Uterus (tissue), 4 donors: Measurements from ENCODE around the gene KCNC1. TPM values are rescaled to one million over a fixed set of nuclear protein-coding genes. Genes with fewer than 3 reads are reported as not detected.

Experiments
- DNase-seq, 2 donors: peaks; one replicate each; pipeline ENCODE4 v3.0.0-alpha.2; 2019 to 2020
- H3K27ac ChIP-seq, 2 donors: fragments of 200-600 bp; sonication (generic); 1 replicate in 1 of 2; 2 replicates in 1 of 2; pipeline ENCODE4 v1.5.1; 2016 to 2018
- H3K27me3 ChIP-seq, 2 donors: fragments of 200-600 bp; sonication (generic); one replicate each; pipeline ENCODE4 v1.5.1; 2018 to 2019; ENCODE audit warnings: control low read depth in 1 of 2
- H3K36me3 ChIP-seq, 2 donors: fragments of 200-600 bp; sonication (generic); one replicate each; pipeline ENCODE4 v1.5.1; 2019; ENCODE audit warnings: control low read depth in 1 of 2
- H3K4me1 ChIP-seq, 2 donors: fragments of 200-600 bp; sonication (generic); one replicate each; pipeline ENCODE4 v1.5.1; 2018 to 2019; ENCODE audit warnings: control low read depth in 1 of 2
- H3K4me3 ChIP-seq, 2 donors: fragments of 200-600 bp; sonication (generic); 1 replicate in 1 of 2; 2 replicates in 1 of 2; pipeline ENCODE4 v1.5.1; 2018 to 2019; ENCODE audit warnings: mild to moderate bottlenecking in 1 of 2
- H3K9me3 ChIP-seq, 2 donors: fragments of 200-600 bp; sonication (generic); one replicate each; pipeline ENCODE4 v1.5.1; 2019; ENCODE audit warnings: control low read depth in 1 of 2
- POLR2A ChIP-seq, 2 donors: fragments of 450-650 bp; IDR thresholded peaks; one replicate each; pipeline ENCODE4 v1.6.1; 2016; ENCODE audit warnings: antibody characterized with exemption in 2 of 2, mild to moderate bottlenecking in 1 of 2, moderate library complexity in 1 of 2
- intact Hi-C: fragments of 100-400 bp; cut with DNase I; formaldehyde crosslinking; loops from one replicate; pipeline ENCODE4 v1.15.1; 2023; ENCODE audit warnings: low total_unique reads
- total RNA-seq, 4 donors: library from RNA; depleted of rRNA in 3 of 4; stranded (reverse); fragments of >200 nt in 3 of 4; gene quantifications; one replicate each; pipeline versions ENCODE4 v1.1.0 to v1.2.4, GENCODE V29; 2014 to 2023
- TF ChIP-seq, protein P1 (sequence below), 4 experiments: fragments of 200-600 bp in 2 of 4; fragments of 450-650 bp in 2 of 4; sonication (generic) in 2 of 4; IDR thresholded peaks; one replicate each; pipeline ENCODE4 v1.5.1; 2016 to 2019; ENCODE audit warnings: antibody characterized with exemption in 4 of 4, mild to moderate bottlenecking in 2 of 4, moderate library complexity in 1 of 4
- donor health status: DM: yes; HTN: yes; CAD: no.

KCNC1 gene
- total RNA-seq, 4 donors from 2014 or later: 0.41 TPM; not detected in 3

DNA sequence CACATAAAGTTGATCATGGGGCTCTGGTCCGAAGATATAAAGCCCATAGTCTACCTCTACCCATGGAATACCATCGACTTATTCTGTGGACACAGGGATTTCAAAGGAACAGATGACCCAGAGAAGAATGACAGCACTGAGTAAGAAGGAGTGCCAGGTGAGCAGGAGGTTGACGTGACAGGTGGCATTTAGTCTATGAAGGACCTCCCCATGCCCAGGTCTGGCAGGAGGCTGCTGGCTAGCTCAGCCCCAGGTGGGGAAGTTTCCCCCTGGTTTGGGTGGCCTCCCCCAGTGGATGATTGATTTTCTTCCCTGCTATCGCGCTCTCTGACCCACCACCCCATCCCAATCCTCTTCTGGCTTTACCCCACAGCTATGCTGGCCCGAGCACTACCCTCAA is 39.1 kb downstream of the KCNC1 start:
- H3K27ac ChIP-seq: no peak overlapping the region
- H3K36me3 ChIP-seq: no peaks in the 10 kb centered on the region
- intact Hi-C loops: no loop called here
- H3K4me3 ChIP-seq: no peak overlapping the region
- no peaks in the 10 kb centered on the region for H3K9me3 ChIP-seq
- no peak for DNase-seq
- no peak for TF ChIP-seq POLR2A (IDR thresholded peaks at IDR 0.05)
- TF ChIP-seq, protein P1, sequence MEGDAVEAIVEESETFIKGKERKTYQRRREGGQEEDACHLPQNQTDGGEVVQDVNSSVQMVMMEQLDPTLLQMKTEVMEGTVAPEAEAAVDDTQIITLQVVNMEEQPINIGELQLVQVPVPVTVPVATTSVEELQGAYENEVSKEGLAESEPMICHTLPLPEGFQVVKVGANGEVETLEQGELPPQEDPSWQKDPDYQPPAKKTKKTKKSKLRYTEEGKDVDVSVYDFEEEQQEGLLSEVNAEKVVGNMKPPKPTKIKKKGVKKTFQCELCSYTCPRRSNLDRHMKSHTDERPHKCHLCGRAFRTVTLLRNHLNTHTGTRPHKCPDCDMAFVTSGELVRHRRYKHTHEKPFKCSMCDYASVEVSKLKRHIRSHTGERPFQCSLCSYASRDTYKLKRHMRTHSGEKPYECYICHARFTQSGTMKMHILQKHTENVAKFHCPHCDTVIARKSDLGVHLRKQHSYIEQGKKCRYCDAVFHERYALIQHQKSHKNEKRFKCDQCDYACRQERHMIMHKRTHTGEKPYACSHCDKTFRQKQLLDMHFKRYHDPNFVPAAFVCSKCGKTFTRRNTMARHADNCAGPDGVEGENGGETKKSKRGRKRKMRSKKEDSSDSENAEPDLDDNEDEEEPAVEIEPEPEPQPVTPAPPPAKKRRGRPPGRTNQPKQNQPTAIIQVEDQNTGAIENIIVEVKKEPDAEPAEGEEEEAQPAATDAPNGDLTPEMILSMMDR (IDR thresholded peaks at IDR 0.05): no peak
- H3K4me1 ChIP-seq: no peaks in the 10 kb centered on the region
- no peaks in the 10 kb centered on the region for H3K27me3 ChIP-seq

DNA sequence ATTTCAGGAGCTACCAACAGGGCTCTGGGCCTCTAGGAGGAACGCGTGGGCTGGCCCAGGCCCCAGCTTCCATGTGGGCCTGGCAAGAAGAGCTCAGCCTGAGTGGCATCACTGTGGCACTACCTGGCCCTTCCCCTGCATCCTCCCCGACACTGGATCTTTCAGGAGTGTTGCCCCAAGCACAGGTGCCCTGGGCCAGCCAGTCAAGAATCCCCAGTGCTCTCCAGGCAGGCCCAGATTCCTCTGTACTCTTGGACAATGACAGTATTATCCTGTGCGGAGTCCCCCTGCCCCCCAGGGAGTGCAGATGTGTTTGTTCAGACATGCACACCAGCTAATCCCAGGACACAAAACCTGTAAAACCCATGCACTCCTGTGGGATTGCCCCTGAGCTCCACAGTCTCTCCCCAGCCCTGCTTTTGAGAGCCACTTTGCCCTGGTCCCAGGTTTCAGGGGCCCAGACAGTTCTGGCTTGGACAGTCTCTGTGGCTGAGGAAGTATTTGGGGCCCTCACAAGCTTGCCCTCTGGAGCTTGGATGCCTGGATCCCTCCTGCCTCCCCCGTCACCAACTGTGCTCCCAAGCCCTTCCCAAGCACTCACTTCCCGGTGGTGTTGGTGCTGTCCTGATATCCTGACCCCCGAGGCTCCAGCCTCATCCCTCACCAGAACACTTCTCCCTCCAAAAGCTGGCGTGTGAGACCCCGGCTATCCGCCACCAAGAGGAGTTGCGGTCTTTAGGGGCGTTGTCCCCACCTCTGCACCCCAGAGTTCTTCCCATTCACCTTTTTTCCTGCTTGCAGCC is 39.9 kb downstream of the KCNC1 start:
- TF ChIP-seq, protein P1 (IDR thresholded peaks at IDR 0.05): no peak
- TF ChIP-seq POLR2A (IDR thresholded peaks at IDR 0.05): no peak
- H3K27ac ChIP-seq: no peak overlapping the region
- H3K4me1 ChIP-seq: no peaks in the 10 kb centered on the region
- H3K4me3 ChIP-seq: no peak overlapping the region
- no peaks in the 10 kb centered on the region for H3K9me3 ChIP-seq
- H3K36me3 ChIP-seq: no peaks in the 10 kb centered on the region
- DNase-seq: no peak
- no peaks in the 10 kb centered on the region for H3K27me3 ChIP-seq
- intact Hi-C loops: no loop called here

DNA sequence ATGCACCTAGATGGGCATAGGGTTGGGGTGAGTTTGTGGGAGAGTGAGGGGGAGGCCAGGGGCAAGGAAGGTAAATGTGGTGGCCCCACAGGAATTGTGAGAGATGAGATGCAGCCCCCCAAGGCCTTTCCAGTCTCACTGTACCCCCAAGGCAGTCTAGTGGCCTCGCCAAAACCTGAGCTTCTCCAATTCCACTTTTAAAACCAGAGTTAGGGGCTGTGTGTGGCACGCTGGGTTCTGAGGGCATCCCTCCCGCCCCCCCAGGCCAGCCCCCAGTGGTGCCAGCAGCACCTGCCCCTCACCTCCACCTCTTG is 40.4 kb downstream of the KCNC1 start:
- no peak overlapping the region for H3K4me3 ChIP-seq
- no peak for TF ChIP-seq POLR2A (IDR thresholded peaks at IDR 0.05)
- TF ChIP-seq, protein P1 (IDR thresholded peaks at IDR 0.05): no peak
- H3K4me1 ChIP-seq: no peaks in the 10 kb centered on the region
- no peak for DNase-seq
- H3K36me3 ChIP-seq: no peaks in the 10 kb centered on the region
- intact Hi-C loops: no loop called here
- no peak overlapping the region for H3K27ac ChIP-seq
- H3K27me3 ChIP-seq: no peaks in the 10 kb centered on the region
- H3K9me3 ChIP-seq: no peaks in the 10 kb centered on the region

DNA sequence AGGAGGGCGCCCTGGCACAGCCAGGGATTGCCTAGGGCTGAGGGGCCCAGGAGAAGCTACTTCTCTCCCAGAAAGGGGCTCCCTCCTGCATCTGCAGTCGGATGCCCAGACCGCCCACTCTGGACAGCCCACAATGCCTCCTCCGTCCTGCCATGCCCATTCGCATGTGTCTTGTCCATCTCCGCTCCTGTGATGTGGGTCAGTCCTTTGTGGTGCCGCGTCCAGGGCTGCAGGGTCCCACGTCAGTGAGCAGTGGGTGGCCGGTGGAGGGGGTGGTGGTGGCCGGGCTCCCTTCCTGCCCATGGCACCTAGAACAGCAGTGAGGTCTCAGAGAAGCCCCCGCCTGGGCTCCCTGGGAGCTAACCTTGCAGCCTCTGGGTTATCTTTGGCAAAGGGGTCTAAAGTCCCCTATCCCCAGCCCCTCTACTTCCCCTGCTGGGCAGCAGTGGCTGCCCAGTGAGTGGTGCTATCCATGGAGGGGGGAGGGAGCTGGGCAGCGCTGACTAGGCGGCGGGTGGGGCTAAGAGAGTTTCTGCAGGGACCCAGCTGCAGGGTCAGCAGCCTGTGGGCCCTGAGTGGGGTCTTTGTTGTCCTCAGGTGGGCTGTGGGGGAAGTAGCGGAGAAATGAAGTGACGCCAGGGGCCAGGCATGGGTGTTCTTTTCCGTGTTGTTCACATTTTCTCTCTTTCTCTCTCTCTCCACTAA is 41.1 kb downstream of the KCNC1 start:
- intact Hi-C loops: no loop called here

More for the DNA sequence above, 41.1 kb downstream of the KCNC1 start:
- Histone ChIP-seq H3K4me1 (no peaks in the 10 kb centered on the region), H3K9me3 (no peaks in the 10 kb centered on the region), H3K27ac (no peak overlapping the region), H3K4me3 (no peak overlapping the region), H3K36me3 (no peaks in the 10 kb centered on the region), H3K27me3 (no peaks in the 10 kb centered on the region)
- DNase-seq: no peak
- TF ChIP-seq, protein P1 (IDR thresholded peaks at IDR 0.05): no peak
- TF ChIP-seq POLR2A (IDR thresholded peaks at IDR 0.05): no peak
